ENCODE results near the gene SRPK2.
"Not testable (repeated sequence)": the region's sequence is repeated elsewhere in the genome, so short reads cannot be mapped to it uniquely, and the experiment has no call there.

The SRPK2 gene

DNA sequence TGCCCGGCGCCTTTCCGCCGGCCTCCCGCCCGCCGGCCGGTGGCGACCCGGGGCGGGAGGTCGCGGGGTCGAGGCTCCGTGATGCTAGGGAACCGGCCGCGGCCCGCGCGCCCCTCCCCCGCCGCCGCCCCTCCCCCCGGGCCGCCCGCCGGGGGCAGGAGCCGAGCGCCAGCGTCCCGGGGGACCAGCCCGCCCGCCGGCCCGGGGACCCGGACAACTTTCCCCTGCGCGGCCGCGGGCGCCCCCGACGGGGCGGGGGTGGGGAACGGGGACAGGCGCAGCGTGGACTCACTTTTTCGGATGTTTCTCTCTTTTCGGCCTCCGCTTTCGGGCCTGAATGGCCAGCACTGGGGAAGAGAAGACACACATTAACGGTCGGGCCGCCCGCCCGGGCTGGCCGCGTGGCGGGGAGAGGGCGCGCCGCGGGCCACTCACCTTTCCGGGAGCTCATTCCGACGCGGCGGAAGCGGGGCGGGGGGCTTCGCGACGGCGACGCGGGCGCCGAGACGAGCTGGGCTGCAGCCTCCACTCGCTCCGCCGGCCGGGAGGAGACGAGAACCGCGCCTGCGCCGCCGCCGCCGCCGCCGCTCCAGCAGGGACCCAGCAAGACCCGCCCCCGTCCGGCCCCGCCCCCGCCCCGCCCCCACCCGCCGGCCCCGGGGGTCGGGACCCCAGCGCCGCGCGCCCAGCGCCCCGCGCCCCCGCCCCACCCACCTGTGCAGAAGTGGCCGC is at the start of gene SRPK2:
Gene SRPK2, minus strand, starts transcription at position 566 of the 732 bp plus-strand sequence.
- DNase-seq (ENCODE audit: low spot score) = peak; percentile 95
- no peak for TF ChIP-seq CTCF (IDR thresholded peaks at IDR 0.05; ENCODE audit: extremely low read depth, insufficient read depth, missing control alignments)
- in situ Hi-C loops (cut with MboI; ENCODE audit: low pct_unique_long_range_greater_than_20kb, low sequenced_read_pairs, unreplicated experiment) = no loop called here

DNA sequence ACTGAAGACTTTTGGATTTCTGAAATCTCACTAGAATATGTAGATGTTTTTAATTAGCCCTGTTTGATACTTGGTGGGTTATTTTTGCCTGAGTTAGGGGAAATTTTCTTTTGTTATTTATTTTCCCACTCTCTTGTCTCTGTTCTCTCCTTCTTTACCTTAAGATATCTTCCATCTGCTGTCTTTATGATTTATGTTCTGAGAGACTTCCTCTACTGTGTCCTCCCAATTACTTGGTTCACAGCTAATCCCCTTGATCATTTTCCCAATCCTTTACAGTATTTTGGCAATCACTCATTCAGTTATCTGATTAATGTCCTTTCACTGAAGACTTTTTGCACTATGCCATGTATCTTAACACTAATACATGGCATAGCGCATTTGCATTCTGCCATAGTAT is 49.5 kb upstream of the SRPK2 start:
- TF ChIP-seq CTCF (IDR thresholded peaks at IDR 0.05; ENCODE audit: extremely low read depth, insufficient read depth, missing control alignments) = no peak
- in situ Hi-C loops (cut with MboI; ENCODE audit: low pct_unique_long_range_greater_than_20kb, low sequenced_read_pairs, unreplicated experiment) = no loop called here
- DNase-seq (ENCODE audit: low spot score) = no peak

DNA sequence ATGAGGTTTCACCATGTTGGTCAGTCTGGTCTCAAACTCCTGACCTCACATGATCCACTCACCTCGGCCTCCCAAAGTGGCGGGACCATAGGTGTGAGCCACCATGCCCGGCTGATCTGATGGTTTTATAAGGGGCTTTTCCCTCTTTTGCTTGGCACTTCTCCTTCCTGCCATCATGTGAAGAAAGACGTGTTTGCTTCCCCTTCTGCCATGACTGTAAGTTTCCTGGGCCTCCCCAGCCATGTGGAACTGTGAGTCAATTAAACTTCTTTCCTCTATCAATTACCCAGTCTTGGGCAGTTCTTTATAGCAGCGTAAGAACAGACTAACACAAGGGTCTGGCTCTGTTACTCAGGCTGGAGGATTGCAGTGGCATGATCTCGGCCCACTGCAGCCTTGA is 48.6 kb upstream of the SRPK2 start:
- in situ Hi-C loops (cut with MboI; ENCODE audit: low pct_unique_long_range_greater_than_20kb, low sequenced_read_pairs, unreplicated experiment); DNase-seq (ENCODE audit: low spot score): not testable (repeated sequence)

DNA sequence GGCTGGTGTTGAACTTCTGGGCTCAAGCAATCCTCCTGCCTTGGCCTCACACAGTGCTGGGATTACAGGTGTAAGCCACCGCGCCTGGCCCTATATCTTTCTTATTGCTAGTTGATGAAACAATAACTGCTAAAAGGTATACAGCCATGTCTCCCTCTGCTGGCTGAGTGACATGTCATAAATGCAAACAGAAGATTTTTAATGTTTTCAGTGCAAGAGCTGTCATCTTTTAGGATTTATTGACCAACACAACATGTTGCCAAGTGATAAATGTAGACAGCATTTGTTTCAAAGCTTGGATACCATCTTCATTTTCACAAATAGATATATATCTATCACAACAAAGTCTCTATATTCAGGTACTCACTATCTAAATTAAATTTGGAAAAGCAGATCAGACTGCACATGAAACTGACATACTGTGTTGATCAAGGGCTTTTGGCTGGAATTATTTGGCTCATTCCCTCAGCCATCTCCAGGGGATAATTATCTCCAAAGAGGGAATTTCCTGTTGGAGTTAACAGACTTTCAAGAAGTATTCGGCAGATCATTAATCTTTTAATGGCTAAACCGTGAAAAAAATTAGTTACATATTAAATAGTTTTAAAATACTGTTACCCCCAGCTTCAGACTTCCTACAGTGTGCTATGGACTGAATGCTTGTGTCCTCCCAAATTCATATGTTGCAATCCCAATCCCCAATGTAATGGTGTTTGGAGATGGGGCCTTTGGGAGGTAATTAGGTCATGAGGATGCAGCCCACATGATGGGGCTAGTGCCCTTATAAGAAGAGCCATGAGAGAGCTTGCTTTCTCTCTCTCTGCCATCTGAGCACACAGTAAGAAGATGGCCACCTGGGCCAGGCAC is 41.3 kb upstream of the SRPK2 start:
- DNase-seq (ENCODE audit: low spot score) = peak; percentile 54
- in situ Hi-C loops (cut with MboI; ENCODE audit: low pct_unique_long_range_greater_than_20kb, low sequenced_read_pairs, unreplicated experiment) = no loop called here
- peak; percentile 72 for TF ChIP-seq CTCF (IDR thresholded peaks at IDR 0.05; ENCODE audit: extremely low read depth, insufficient read depth, missing control alignments)

GRCh38 chr7:105426606-105427146 is 38.0 kb upstream of the SRPK2 start:
- DNase-seq (ENCODE audit: low spot score) = no peak
- no peak for TF ChIP-seq CTCF (IDR thresholded peaks at IDR 0.05; ENCODE audit: extremely low read depth, insufficient read depth, missing control alignments)
- in situ Hi-C loops (cut with MboI; ENCODE audit: low pct_unique_long_range_greater_than_20kb, low sequenced_read_pairs, unreplicated experiment) = no loop called here

DNA sequence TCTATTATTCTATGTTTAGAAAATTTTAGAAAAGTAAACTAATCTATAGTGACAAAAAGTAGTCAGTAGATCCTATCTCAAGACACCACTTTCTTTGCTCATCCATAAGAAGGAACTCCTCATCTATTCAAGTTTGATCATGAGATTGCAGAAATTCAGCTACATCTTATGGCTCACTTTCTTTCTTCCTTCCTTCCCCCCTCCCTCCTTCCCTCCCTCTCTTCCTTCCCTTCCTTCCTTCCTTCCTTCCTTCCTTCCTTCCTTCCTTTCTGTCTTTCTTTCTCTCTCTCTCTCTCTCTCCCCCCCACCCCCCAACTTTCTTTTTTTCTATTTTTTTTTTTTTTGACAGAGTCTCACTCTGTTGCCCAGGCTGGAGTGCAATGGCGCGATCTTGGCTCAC is 35.3 kb upstream of the SRPK2 start:
- in situ Hi-C loops (cut with MboI; ENCODE audit: low pct_unique_long_range_greater_than_20kb, low sequenced_read_pairs, unreplicated experiment) = no loop called here
- no peak for DNase-seq (ENCODE audit: low spot score)
- no peak for TF ChIP-seq CTCF (IDR thresholded peaks at IDR 0.05; ENCODE audit: extremely low read depth, insufficient read depth, missing control alignments)

Data from GM13977 (cell line).